Measurements from ENCODE around the gene ST3GAL5.
"Not testable (repeated sequence)": the region's sequence is repeated elsewhere in the genome, so short reads cannot be mapped to it uniquely, and the experiment has no call there.

Gene ST3GAL5

GRCh38 chr2:85892216-85892944, 3.6 kb upstream of the ST3GAL5 start:
- no peak for DNase-seq

- no peak for DNase-seq
Measured at GRCh38 chr2:85890522-85891176, 1.9 kb upstream of the ST3GAL5 start.

GRCh38 chr2:85889627-85890281, 964 bp upstream of the ST3GAL5 start:
- DNase-seq: no peak

- peak; percentile 76 for DNase-seq
Measured at GRCh38 chr2:85888020-85888683, 638 bp downstream of the ST3GAL5 start.

GRCh38 chr2:85887566-85888019, 1.2 kb downstream of the ST3GAL5 start:
- DNase-seq: peak; percentile 82

- DNase-seq: peak; percentile 80
Measured at GRCh38 chr2:85886590-85886989, 2.2 kb downstream of the ST3GAL5 start.

- DNase-seq: no peak
Measured at GRCh38 chr2:85886141-85886540, 2.6 kb downstream of the ST3GAL5 start.

- DNase-seq: not testable (repeated sequence)
Measured at GRCh38 chr2:85881781-85882180, 7.0 kb downstream of the ST3GAL5 start.

GRCh38 chr2:85880716-85881328, 8.0 kb downstream of the ST3GAL5 start:
- DNase-seq: not testable (repeated sequence)

GRCh38 chr2:85878719-85879370, 9.9 kb downstream of the ST3GAL5 start:
- DNase-seq: no peak

GRCh38 chr2:85875350-85876050, 13.3 kb downstream of the ST3GAL5 start:
- no peak for DNase-seq

GRCh38 chr2:85873679-85874078, 15.1 kb downstream of the ST3GAL5 start:
- no peak for DNase-seq

- no peak for DNase-seq
Measured at GRCh38 chr2:85872536-85873161, 16.1 kb downstream of the ST3GAL5 start.

GRCh38 chr2:85871494-85872164, 17.2 kb downstream of the ST3GAL5 start:
- DNase-seq: no peak

- DNase-seq: no peak
Measured at GRCh38 chr2:85868822-85869221, 20.0 kb downstream of the ST3GAL5 start.

GRCh38 chr2:85867556-85868292, 21.1 kb downstream of the ST3GAL5 start:
- DNase-seq: no peak

- DNase-seq: no peak
Measured at GRCh38 chr2:85867121-85867520, 21.7 kb downstream of the ST3GAL5 start.

GRCh38 chr2:85866165-85866659, 22.6 kb downstream of the ST3GAL5 start:
- DNase-seq: no peak

- peak; percentile 68 for DNase-seq
Measured at GRCh38 chr2:85865539-85866164, 23.1 kb downstream of the ST3GAL5 start.

All from activated effector memory CD4-positive, alpha-beta T cell treated with anti-CD3 and anti-CD28 coated beads, Interleukin-2, amount 50 U/mL, for 16 hours (primary cell).